ENCODE results near the gene CALM1.
"Not testable (repeated sequence)": the region's sequence is repeated elsewhere in the genome, so short reads cannot be mapped to it uniquely, and the experiment has no call there.

The CALM1 gene

DNA sequence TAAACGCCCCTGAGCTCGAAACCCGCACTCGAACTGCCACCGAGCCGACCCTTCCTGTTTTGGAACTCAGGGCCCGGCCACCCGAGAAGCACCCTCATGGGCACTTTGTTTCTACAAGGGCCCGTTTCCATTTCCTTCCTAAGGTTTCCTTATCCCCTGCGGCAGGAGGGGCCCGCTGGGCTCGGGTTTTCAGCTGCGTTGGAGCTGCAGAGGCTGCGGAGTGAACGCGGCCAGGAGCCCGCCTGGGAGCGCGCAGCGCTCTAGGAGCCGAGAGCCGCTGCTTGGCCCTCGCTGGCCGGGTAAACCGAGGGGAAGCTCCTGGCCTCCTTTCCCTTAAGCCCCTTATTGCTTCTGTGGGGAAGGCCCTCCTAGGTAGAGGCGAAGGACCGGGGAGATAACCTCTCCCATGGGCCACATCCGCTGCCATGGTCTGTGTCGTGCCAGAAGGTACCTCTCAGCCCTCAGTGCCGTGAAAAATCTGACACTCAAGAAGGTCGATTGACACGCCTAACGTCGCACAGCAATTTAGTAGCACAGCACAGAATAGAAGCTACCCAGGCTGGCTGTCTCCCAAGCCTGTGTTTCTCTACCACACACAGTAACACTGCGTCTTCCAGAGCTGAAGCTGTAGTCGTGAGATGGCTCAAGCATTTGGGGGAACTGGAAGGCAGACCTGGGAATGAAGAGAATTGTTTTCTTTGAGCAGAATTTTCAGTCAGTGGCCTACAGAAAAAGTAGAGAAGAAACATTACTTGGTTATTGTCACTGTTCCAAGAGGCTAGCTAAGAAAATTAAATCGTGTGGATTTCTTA, 12.9 kb upstream of the CALM1 start:
- no peak for DNase-seq (ENCODE audit: low read depth in 2 of 2)

DNA sequence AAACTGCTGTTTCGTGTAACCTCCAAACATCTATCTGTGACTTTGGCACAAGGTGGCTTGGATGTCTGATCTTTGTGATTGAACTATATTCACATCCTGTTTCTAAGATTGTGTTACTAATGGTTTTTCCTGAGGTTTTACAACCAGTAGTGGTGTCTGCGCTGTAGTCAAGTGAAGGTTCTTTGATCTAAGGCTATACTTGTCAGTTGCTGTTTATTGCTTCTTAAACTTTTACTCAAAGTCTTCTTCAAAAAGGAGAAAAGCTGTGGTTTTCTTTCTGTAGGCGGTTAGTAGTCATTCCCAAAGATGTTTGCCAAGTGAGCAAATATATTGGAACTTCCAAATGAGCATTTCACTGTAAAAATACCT, 12.3 kb upstream of the CALM1 start:
- DNase-seq (ENCODE audit: low read depth in 2 of 2): no peak

- DNase-seq (ENCODE audit: low read depth in 2 of 2): no peak
These were observed 10.5 kb upstream of the CALM1 start for GRCh38 chr14:90386321-90386720.

GRCh38 chr14:90387206-90387760, 9.5 kb upstream of the CALM1 start:
- DNase-seq (ENCODE audit: low read depth in 2 of 2): no peak

- DNase-seq (ENCODE audit: low read depth in 2 of 2): no peak
These were observed 8.4 kb upstream of the CALM1 start for GRCh38 chr14:90388437-90388836.

GRCh38 chr14:90388982-90389381, 7.8 kb upstream of the CALM1 start:
- DNase-seq (ENCODE audit: low read depth in 2 of 2): no peak

GRCh38 chr14:90393966-90394365, 2.9 kb upstream of the CALM1 start:
- no peak for DNase-seq (ENCODE audit: low read depth in 2 of 2)

GRCh38 chr14:90394782-90395181, 2.0 kb upstream of the CALM1 start:
- not testable (repeated sequence) for DNase-seq (ENCODE audit: low read depth in 2 of 2)

DNA sequence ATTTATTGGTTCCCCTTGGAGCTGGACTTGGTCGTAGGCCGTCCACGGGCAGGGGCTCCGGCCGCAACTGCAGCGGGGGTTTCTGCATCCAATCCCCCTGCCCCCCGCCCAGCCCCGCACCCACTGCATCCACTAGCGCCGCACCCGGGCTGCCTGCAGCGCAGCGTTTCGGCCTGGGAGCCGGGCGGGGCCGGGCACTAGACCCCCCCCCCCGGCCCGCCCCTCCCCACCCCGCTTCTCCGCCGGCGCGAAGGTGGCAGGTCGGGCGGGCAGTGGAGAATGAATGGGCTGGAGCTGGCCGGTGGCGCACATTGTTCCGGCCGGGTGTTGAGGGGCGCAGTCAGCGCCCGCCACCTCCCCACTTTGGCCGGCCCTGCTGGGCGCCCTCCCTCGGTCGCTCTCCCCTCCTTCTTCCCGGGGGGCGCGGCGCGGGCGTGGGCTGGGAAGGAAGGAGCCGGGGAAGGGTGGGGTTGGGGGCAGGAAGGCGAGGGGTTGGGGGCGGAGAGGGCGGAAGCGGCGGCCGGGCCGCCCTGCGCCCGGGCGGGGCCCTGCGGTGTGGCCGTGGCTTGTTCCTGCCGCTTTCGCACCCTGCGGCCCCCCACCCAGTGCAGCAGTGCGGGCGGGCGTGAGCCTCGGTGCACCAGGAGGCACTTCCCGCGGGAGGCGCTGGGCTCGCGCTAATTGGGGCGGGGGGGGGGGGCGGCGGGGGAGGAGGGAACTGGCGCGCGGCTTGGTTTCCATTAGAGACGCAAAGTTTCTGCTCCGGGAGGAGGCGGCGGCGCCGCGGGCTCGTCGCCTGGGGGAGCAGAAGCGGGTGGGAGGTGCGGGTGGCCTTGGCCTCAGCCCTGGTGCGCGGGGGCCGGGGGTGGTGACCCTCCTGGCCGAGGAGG, 841 bp downstream of the CALM1 start:
- no peak for DNase-seq (ENCODE audit: low read depth in 2 of 2)

DNA sequence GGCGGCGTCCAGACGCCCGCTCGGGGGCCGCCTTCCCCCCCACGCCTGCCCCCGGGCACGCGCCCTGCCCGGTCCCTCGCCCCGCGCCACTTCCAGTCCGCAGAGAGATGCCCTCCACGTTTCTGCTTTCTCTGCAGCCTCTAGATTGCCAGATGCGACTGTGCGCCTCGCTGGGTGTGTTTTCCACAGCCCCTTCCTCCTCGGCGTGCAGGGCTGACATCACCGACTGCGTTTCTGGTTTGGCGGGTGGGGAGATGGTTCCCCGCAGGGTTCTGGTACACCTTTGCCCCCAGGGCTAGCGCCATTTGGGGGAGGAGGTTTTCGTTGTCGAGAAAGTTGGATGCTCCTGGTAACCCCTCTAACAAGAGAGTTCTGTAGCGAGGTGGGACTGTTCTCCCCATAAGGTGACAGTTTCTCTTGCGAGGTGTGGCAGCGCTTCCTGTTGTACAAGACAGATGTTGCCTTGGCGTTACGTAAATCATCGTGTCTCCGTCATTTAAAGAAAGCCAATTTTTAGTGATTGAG, 1.5 kb downstream of the CALM1 start:
- no peak for DNase-seq (ENCODE audit: low read depth in 2 of 2)

DNA sequence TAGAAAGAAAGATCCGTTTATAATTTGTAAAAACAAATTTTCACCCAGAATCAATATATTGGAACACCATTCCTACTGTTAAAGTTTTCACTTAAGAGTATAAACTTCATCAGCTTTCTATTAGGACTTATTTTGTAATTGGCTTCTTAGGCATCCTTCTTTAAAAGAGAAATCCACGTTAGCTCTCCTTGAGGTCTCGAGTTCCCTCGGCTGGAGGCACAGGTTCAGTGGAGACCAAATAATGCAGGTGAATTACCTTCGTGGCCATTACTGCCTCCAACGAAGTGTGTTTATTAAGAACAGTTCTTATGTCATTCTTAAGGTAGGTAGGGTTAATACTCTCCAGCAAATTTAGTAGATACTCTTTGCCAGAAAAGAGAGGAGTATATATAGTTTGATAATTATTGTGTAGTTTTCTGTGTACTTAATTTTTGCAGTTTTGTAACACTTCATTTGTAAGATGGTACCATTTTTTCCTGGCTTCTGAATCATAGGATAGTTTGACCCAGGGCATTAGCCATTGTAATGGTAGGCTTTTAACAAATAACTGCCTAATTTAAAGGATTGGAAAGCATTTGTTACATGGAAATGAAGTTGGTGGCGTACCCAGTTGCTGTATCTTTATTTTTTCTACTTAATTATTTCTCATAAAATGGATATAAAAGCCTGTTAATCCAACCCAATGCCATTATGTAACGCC, 2.2 kb downstream of the CALM1 start:
- no peak for DNase-seq (ENCODE audit: low read depth in 2 of 2)

GRCh38 chr14:90399541-90400444, 3.0 kb downstream of the CALM1 start:
- DNase-seq (ENCODE audit: low read depth in 2 of 2): peak; percentile 59 to 65

DNA sequence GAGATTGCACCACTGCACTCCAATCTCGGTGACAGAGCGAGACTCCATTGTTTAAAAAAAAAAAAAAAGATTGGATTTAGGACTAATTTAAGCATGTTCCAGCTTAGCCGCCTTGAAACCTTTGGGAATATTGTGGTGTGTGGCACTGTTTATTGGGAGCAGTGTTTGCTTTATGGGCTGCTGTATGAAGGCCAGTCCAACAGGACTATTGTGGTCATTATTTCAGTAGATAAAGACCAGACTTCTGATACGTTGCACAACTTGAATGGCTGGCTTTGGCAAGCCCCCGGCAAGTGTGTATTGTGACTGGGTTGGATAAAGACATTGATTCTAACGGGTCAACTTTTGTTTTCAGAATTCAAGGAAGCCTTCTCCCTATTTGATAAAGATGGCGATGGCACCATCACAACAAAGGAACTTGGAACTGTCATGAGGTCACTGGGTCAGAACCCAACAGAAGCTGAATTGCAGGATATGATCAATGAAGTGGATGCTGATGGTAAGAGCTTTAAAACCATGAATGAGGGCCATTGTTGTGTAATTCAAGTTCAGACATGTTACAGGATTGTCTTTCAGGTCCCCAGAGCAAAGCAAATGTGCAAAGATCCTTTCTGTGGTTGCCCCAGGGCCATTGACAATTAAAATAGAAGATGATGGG, 4.2 kb downstream of the CALM1 start:
- DNase-seq (ENCODE audit: low read depth in 2 of 2): no peak

- DNase-seq (ENCODE audit: low read depth in 2 of 2): no peak
These were observed 5.2 kb downstream of the CALM1 start for GRCh38 chr14:90402016-90402415.

- DNase-seq (ENCODE audit: low read depth in 2 of 2): no peak
These were observed 6.2 kb downstream of the CALM1 start for GRCh38 chr14:90403065-90403464.

DNA sequence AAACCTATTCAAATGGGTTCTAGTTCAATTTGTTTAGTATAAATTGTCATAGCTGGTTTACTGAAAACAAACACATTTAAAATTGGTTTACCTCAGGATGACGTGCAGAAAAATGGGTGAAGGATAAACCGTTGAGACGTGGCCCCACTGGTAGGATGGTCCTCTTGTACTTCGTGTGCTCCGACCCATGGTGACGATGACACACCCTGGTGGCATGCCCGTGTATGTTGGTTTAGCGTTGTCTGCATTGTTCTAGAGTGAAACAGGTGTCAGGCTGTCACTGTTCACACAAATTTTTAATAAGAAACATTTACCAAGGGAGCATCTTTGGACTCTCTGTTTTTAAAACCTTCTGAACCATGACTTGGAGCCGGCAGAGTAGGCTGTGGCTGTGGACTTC, 8.3 kb downstream of the CALM1 start:
- DNase-seq (ENCODE audit: low read depth in 2 of 2): no peak

DNA sequence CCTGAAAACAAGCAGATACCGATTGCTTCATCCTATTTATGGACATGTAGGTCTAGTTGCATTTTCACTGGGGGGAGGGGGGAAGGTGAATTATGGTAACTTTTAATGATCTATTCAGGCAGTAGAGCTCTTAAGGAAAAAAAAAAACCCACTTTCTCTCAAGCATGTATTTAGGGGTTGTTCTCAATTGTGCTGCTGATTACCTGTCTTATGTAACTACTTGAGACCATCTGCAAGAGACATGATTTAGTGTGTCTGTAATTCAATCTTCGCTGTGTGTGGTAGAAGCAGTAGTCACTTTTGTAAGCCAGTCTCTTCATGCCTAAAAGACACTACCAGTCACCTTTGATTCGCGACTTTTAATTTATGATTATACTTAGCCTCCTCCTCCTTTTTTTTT, 8.9 kb downstream of the CALM1 start:
- DNase-seq (ENCODE audit: low read depth in 2 of 2): no peak

GRCh38 chr14:90406384-90406798, 9.6 kb downstream of the CALM1 start:
- no peak for DNase-seq (ENCODE audit: low read depth in 2 of 2)

GRCh38 chr14:90407230-90407629, 10.4 kb downstream of the CALM1 start:
- DNase-seq (ENCODE audit: low read depth in 2 of 2): no peak

- no peak for DNase-seq (ENCODE audit: low read depth in 2 of 2)
These were observed 11.9 kb downstream of the CALM1 start for GRCh38 chr14:90408713-90409112.
